ENCODE measurements around the gene HSPA9. TPM values are rescaled to one million over a fixed set of nuclear protein-coding genes. Genes with fewer than 3 reads are reported as not detected.

The HSPA9 gene
- total and polyA plus RNA-seq, 2 donors (not counting 1 experiment from before 2014, with no cell fraction given): 66.5 to 139 TPM

GRCh38 chr5:138543730-138544104, 31.5 kb downstream of the HSPA9 start:
- Histone ChIP-seq H3K4me3 (ENCODE audit: control extremely low read depth in 1 of 5, extremely low read depth in 1 of 5, insufficient read depth in 1 of 5, low read depth in 2 of 5, low read length in 4 of 5) (peak overlapping the region; percentile 86 to 99 (median 92)), H3K27ac (ENCODE audit: low read length in 2 of 2) (peak overlapping the region; percentile 100), H3K4me2 (replicated peaks; ENCODE audit: low read depth, low read length, poor library complexity, severe bottlenecking) (peak overlapping the region; percentile 87), H4K20me1 (ENCODE audit: control insufficient read depth, insufficient read depth, low read length, poor library complexity, severe bottlenecking) (peaks cover 11% of the 10 kb centered on the region), H3K79me2 (ENCODE audit: control insufficient read depth, insufficient read depth, low read length) (peaks cover 97% of the 10 kb centered on the region), H3K4me1 (ENCODE audit: control insufficient read depth in 2 of 2, insufficient read depth in 2 of 2, low read length in 2 of 2) (peaks cover 33 to 46% of the 10 kb centered on the region in 2 donors), H3K27me3 (replicated peaks in 1 of 4; ENCODE audit: control extremely low read depth in 1 of 4, control insufficient read depth in 3 of 4, insufficient read depth in 4 of 4, low read length in 3 of 4) (no peaks in the 10 kb centered on the region), H3K9ac (ENCODE audit: low read length) (peak overlapping the region; percentile 99), H3K9me3 (ENCODE audit: control extremely low read depth in 1 of 3, control insufficient read depth in 2 of 3, insufficient read depth in 1 of 3, low read length in 2 of 3) (no peaks in the 10 kb centered on the region), H2AFZ (ENCODE audit: insufficient read depth, low read depth, low read length, poor library complexity, severe bottlenecking) (peak overlapping the region; percentile 77), H3K36me3 (replicated peaks in 1 of 2; ENCODE audit: control extremely low read depth in 1 of 2, control insufficient read depth in 1 of 2, extremely low read depth in 1 of 2, insufficient read depth in 2 of 2, low read length in 1 of 2) (no peaks in the 10 kb centered on the region)
- H3K27ac Mint-ChIP-seq: peak overlapping the region; percentile 100
- H3K27me3 Mint-ChIP-seq: no peaks in the 10 kb centered on the region
- POLR2A ChIA-PET: interaction anchor here (0.6 to 3.4 kb wide), 8 partner anchors 32 to 799 kb away, joined by 3 to 32 read pairs (median 5); partner anchors contain the start of genes EGR1, FAM53C, HSPA9 and KDM3B
- ATAC-seq (ENCODE audit: low read depth) (peak; percentile 49), DNase-seq (no peak)
- H3K4me3 Mint-ChIP-seq: peak overlapping the region; percentile 94
- TF ChIP-seq CTCF (IDR thresholded peaks at IDR 0.05) (no peak), EZH2 (IDR thresholded peaks at IDR 0.05; ENCODE audit: borderline replicate concordance, insufficient read depth, low read depth, low read length, poor library complexity, severe bottlenecking) (no peak)
- no peaks in the 10 kb centered on the region for H3K9me3 Mint-ChIP-seq (ENCODE audit: insufficient read depth)
- intact Hi-C loops (cut with micrococcal nuclease): loop anchor here (1.0 to 10.0 kb wide), 9 partner anchors 32 to 1571 kb away; partner anchors contain the start of genes BRD8, CDC25C, EGR1 and FAM13B
- CTCF ChIA-PET: interaction anchor here (0.5 to 3.3 kb wide), 10 partner anchors 31 to 209 kb away, joined by 3 to 23 read pairs (median 4); partner anchors contain the start of genes FAM53C, HSPA9 and KDM3B
- 0% methylated on average over 12 of the region's 12 CpGs for WGBS (ENCODE audit: insufficient coverage)
- H3K4me1 Mint-ChIP-seq: peaks cover 78% of the 10 kb centered on the region
